PC-3 (cell line): ENCODE data around the gene PDC.

Experiments
- CTCF ChIP-seq: fragments of 300-600 bp; sonication (generic); conservative IDR thresholded peaks from 2 replicates; pipeline ENCODE4 v1.5.1; 2017; ENCODE audit warnings: antibody characterized with exemption, low read depth, mild to moderate bottlenecking, low read length
- EZH2 ChIP-seq: fragments of 300-600 bp; sonication (generic); IDR thresholded peaks from one replicate; pipeline ENCODE4 v1.6.1; 2017; ENCODE audit warnings: antibody characterized with exemption, mild to moderate bottlenecking, low read length; ENCODE audit not compliant: unreplicated experiment
- EZH2phosphoT487 ChIP-seq: fragments of 300-600 bp; sonication (generic); IDR thresholded peaks from 2 replicates; pipeline ENCODE4 v1.6.1; 2018; ENCODE audit warnings: mild to moderate bottlenecking, antibody characterized with exemption, low read length, borderline replicate concordance

DNA sequence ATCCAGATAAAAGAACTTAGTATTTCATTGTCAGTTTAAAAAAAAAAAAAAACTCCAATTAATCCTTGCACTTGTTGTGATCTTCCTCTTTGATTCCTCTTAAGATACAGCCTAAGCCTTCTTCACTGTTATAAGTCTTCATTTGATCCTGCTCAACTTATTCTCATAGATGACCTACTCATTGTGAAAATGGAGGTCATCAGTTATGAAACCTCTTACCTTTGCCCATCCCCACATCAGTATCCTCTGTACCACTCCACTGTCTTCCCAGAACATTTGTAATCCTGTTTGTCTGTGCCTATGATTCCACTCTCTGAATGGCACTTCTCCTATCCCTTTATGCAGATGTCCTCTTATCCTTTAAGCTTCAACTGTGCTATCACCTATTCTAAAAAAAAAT is 57.3 kb downstream of the PDC start:
- TF ChIP-seq CTCF = no peak
- no peak for TF ChIP-seq EZH2
- TF ChIP-seq EZH2phosphoT487 = no peak
